GM23338 (cell line): ENCODE data around the gene SNUPN. TPM values are rescaled to one million over a fixed set of nuclear protein-coding genes. Genes with fewer than 3 reads are reported as not detected.
A peak's percentile ranks its signal among the peaks of the same experiment; 100 is the strongest.

ENCODE experiments used
- ATAC-seq: fragments of 200-7000 bp; cut with Tn5 transposase; 3 replicates; pipeline ENCODE4 v1.9.1; 2020
- DNase-seq: peaks from one replicate; pipeline ENCODE4 v3.0.0-alpha.2; 2015; ENCODE audit warnings: low spot score
- H2AFZ ChIP-seq: fragments of 200-600 bp; sonication (generic); 2 replicates; pipeline ENCODE4 v1.8.0; 2016; ENCODE audit warnings: antibody characterized with exemption, mild to moderate bottlenecking, moderate library complexity
- H3F3A ChIP-seq: fragments of 200-600 bp; sonication (generic); replicated peaks from 2 replicates; pipeline ENCODE4 v1.8.0; 2017; ENCODE audit warnings: antibody characterized with exemption, mixed run types, low read depth
- H3K27ac ChIP-seq: fragments of 200-600 bp; sonication (generic); 2 replicates; pipeline ENCODE4 v1.6.1; 2016; ENCODE audit warnings: low read depth
- H3K27me3 ChIP-seq: fragments of 200-600 bp; sonication (generic); 2 replicates; pipeline ENCODE4 v1.8.0; 2016; ENCODE audit warnings: mild to moderate bottlenecking, mixed run types, moderate library complexity; ENCODE audit not compliant: insufficient read depth
- H3K36me3 ChIP-seq: fragments of 200-600 bp; sonication (generic); 2 replicates; pipeline ENCODE4 v1.8.0; 2016; ENCODE audit warnings: mild to moderate bottlenecking; ENCODE audit not compliant: insufficient read depth
- H3K4me1 ChIP-seq: fragments of 200-600 bp; sonication (generic); 2 replicates; pipeline ENCODE4 v1.8.0; 2016; ENCODE audit warnings: mild to moderate bottlenecking, moderate library complexity; ENCODE audit not compliant: insufficient read depth
- H3K4me2 ChIP-seq: fragments of 200-600 bp; sonication (generic); 2 replicates; pipeline ENCODE4 v1.7.1; 2017; ENCODE audit warnings: mixed run types
- H3K4me3 ChIP-seq: fragments of 200-600 bp; sonication (generic); 2 replicates; pipeline ENCODE4 v1.6.1; 2016; ENCODE audit warnings: mixed run types
- H3K79me2 ChIP-seq: fragments of 200-600 bp; sonication (generic); replicated peaks from 2 replicates; pipeline ENCODE4 v1.8.0; 2017; ENCODE audit warnings: mild to moderate bottlenecking; ENCODE audit not compliant: insufficient read depth
- H3K9me2 ChIP-seq: fragments of 200-600 bp; sonication (generic); 2 replicates; pipeline ENCODE4 v1.8.0; 2017; ENCODE audit not compliant: insufficient read depth
- H4K20me1 ChIP-seq: fragments of 200-600 bp; sonication (generic); replicated peaks from 2 replicates; pipeline ENCODE4 v1.8.0; 2017; ENCODE audit warnings: mild to moderate bottlenecking; ENCODE audit not compliant: insufficient read depth
- H3K27ac Mint-ChIP-seq: 2 replicates; pipeline ENCODE4 v1.8.0; 2020; ENCODE audit warnings: inconsistent platforms, mild to moderate bottlenecking, moderate library complexity, mixed read lengths
- H3K27me3 Mint-ChIP-seq: 3 replicates; pipeline ENCODE4 v1.8.0; 2022; ENCODE audit warnings: low read depth, mild to moderate bottlenecking, moderate library complexity, mixed read lengths, inconsistent platforms; ENCODE audit not compliant: insufficient read depth, poor library complexity
- H3K36me3 Mint-ChIP-seq: 3 replicates; pipeline ENCODE4 v1.8.0; 2021; ENCODE audit warnings: low read depth, mild to moderate bottlenecking, inconsistent platforms, moderate library complexity, mixed read lengths
- H3K4me1 Mint-ChIP-seq: 3 replicates; pipeline ENCODE4 v1.8.0; 2020; ENCODE audit warnings: mild to moderate bottlenecking, inconsistent platforms, mixed read lengths
- H3K4me3 Mint-ChIP-seq: 3 replicates; pipeline ENCODE4 v1.8.0; 2021; ENCODE audit warnings: moderate library complexity, mild to moderate bottlenecking, inconsistent platforms, mixed read lengths
- H3K9me3 Mint-ChIP-seq: 3 replicates; pipeline ENCODE4 v1.8.0; 2020; ENCODE audit warnings: moderate library complexity, mild to moderate bottlenecking, inconsistent platforms, mixed read lengths
- CREB1 ChIP-seq: fragments of 250-450 bp; sonication (Bioruptor Pico); IDR thresholded peaks from 2 replicates; pipeline ENCODE4 v1.5.0; 2020; ENCODE audit warnings: low read depth, mild to moderate bottlenecking, moderate library complexity
- EZH2 ChIP-seq: fragments of 200-600 bp; sonication (generic); IDR thresholded peaks from one replicate; pipeline ENCODE4 v1.8.0; 2017; ENCODE audit warnings: antibody characterized with exemption, mild to moderate bottlenecking, low read depth; ENCODE audit not compliant: unreplicated experiment
- EZH2phosphoT487 ChIP-seq: fragments of 200-600 bp; sonication (generic); IDR thresholded peaks from one replicate; pipeline ENCODE4 v1.8.1; 2018; ENCODE audit warnings: antibody characterized with exemption; ENCODE audit not compliant: unreplicated experiment
- JUNB ChIP-seq: IDR thresholded peaks from one replicate; pipeline ENCODE4 v1.6.1; 2016; ENCODE audit warnings: antibody characterized with exemption; ENCODE audit not compliant: unreplicated experiment
- POLR2AphosphoS5 ChIP-seq: IDR thresholded peaks from 2 replicates; pipeline ENCODE4 v1.6.1; 2016; ENCODE audit warnings: antibody characterized with exemption, low read depth
- STAT1 ChIP-seq: IDR thresholded peaks from one replicate; pipeline ENCODE4 v1.6.1; 2016; ENCODE audit warnings: antibody characterized with exemption; ENCODE audit not compliant: unreplicated experiment
- ZNF114 ChIP-seq: fragments of 250-450 bp; sonication (Bioruptor Pico); IDR thresholded peaks from 2 replicates; pipeline ENCODE4 v1.5.0; 2020; ENCODE audit warnings: mild to moderate bottlenecking, moderate library complexity
- ZNF331 ChIP-seq: fragments of 250-450 bp; sonication (Bioruptor Pico); IDR thresholded peaks from 2 replicates; pipeline ENCODE4 v1.5.0; 2020; ENCODE audit warnings: low read depth, mild to moderate bottlenecking, moderate library complexity
- polyA plus RNA-seq: library from polyadenylated mRNA; unstranded; fragments of >200 nt; fragmentation: Nextera tagmentation; extraction: Ambion mirVana; gene quantifications from 2 replicates; pipeline ENCODE4 v1.2.1, GENCODE V29; 2016
- total RNA-seq: library from RNA; depleted of rRNA; stranded (reverse); fragments of >200 nt; shearing (Covaris generic); gene quantifications from 2 replicates; pipeline ENCODE4 v1.2.3, GENCODE V29; 2014
- TF ChIP-seq, protein P1 (sequence below): IDR thresholded peaks from one replicate; pipeline ENCODE4 v1.6.1; 2018; ENCODE audit warnings: antibody characterized with exemption; ENCODE audit not compliant: unreplicated experiment
- TF ChIP-seq, protein P2 (sequence below): IDR thresholded peaks from 2 replicates; pipeline ENCODE4 v1.6.1; 2016; ENCODE audit warnings: antibody characterized with exemption
- TF ChIP-seq, protein P3 (sequence below), 2 experiments: fragments of 200-600 bp in 1 of 2; sonication (generic) in 1 of 2; conservative IDR thresholded peaks; 2 replicates each; pipeline versions ENCODE4 v1.5.1 to v1.6.1; 2016 to 2017; ENCODE audit warnings: antibody characterized with exemption in 2 of 2, low read depth in 2 of 2, mild to moderate bottlenecking in 2 of 2, moderate library complexity in 1 of 2

SNUPN gene
- total and polyA plus RNA-seq, 2 experiments from 2014 or later, result 20.5 to 27.7 TPM

DNA sequence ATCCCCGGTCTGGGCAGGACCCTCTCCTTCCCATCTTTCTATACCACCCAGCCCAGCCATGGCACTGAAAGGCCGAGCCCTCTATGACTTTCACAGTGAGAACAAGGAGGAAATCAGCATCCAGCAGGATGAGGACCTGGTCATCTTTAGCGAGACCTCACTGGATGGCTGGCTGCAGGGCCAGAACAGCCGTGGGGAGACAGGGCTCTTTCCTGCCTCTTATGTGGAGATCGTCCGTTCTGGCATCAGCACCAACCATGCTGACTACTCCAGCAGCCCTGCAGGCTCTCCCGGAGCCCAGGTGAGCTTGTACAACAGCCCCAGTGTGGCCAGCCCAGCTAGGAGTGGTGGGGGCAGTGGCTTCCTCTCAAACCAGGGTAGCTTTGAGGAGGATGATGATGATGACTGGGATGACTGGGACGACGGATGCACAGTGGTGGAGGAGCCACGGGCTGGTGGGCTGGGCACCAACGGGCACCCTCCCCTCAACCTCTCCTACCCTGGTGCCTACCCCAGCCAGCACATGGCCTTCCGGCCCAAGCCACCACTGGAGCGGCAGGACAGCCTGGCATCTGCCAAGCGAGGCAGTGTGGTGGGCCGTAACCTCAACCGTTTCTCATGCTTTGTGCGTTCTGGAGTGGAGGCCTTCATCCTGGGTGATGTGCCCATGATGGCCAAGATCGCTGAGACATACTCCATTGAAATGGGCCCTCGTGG, 23.7 kb upstream of the SNUPN start (continued):
- TF ChIP-seq, protein P1, sequence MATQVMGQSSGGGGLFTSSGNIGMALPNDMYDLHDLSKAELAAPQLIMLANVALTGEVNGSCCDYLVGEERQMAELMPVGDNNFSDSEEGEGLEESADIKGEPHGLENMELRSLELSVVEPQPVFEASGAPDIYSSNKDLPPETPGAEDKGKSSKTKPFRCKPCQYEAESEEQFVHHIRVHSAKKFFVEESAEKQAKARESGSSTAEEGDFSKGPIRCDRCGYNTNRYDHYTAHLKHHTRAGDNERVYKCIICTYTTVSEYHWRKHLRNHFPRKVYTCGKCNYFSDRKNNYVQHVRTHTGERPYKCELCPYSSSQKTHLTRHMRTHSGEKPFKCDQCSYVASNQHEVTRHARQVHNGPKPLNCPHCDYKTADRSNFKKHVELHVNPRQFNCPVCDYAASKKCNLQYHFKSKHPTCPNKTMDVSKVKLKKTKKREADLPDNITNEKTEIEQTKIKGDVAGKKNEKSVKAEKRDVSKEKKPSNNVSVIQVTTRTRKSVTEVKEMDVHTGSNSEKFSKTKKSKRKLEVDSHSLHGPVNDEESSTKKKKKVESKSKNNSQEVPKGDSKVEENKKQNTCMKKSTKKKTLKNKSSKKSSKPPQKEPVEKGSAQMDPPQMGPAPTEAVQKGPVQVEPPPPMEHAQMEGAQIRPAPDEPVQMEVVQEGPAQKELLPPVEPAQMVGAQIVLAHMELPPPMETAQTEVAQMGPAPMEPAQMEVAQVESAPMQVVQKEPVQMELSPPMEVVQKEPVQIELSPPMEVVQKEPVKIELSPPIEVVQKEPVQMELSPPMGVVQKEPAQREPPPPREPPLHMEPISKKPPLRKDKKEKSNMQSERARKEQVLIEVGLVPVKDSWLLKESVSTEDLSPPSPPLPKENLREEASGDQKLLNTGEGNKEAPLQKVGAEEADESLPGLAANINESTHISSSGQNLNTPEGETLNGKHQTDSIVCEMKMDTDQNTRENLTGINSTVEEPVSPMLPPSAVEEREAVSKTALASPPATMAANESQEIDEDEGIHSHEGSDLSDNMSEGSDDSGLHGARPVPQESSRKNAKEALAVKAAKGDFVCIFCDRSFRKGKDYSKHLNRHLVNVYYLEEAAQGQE, result no peak
- TF ChIP-seq POLR2AphosphoS5 (no peak), EZH2phosphoT487 (no peak)
- TF ChIP-seq, protein P2, sequence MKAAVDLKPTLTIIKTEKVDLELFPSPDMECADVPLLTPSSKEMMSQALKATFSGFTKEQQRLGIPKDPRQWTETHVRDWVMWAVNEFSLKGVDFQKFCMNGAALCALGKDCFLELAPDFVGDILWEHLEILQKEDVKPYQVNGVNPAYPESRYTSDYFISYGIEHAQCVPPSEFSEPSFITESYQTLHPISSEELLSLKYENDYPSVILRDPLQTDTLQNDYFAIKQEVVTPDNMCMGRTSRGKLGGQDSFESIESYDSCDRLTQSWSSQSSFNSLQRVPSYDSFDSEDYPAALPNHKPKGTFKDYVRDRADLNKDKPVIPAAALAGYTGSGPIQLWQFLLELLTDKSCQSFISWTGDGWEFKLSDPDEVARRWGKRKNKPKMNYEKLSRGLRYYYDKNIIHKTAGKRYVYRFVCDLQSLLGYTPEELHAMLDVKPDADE, result no peak

DNA sequence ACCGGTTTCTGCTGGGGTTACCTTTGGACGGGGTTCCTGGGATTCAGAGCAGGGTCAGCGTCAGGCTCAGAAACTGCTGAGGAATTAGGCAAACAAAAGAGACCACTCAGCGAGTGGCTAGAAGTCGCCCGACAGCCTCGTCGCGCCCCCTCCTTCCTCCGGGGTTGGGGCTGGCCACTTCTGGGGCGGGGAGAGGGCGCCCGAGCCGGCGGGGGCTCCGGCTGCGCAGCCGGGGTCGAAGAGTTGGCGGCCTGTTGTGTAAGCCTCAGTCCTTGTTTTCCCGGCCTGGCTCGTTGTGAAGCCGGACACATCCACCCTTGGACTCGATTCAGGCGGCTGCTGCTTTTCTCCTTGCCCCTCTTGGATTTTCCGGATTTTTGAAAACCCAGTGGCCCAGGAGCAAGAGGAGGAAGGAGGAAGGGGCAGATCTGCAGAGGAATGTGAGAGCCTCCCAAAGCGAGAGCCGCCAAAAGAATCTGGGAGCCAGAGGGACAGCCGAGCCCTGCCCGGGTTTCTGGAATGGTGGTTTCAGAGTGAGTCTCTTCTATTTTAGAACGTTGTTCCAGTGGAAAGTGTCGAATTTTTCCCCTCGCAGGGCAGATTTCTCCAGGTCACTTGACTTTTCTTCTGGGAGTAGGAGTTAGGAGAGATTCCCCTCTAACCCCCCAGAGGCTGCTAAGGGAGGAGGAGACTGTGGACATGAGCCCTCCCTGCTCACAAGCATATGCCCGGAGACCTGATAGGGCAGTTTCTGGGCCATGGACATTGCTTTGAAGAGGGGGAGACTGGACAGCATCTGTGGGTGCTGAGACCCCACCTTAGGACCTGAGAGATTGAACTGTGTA, 22.9 kb upstream of the SNUPN start:
- Histone ChIP-seq H4K20me1 (peaks cover 12% of the 10 kb centered on the region; the same call in 1 of the 2 replicates), H3K4me3 (peak overlapping the region; percentile 96), H3K4me1 (peaks cover 27% of the 10 kb centered on the region), H3K4me2 (peak overlapping the region; percentile 99), H3K36me3 (no peaks in the 10 kb centered on the region), H3K27ac (peak overlapping the region; percentile 99), H3K79me2 (peaks cover 42% of the 10 kb centered on the region), H2AFZ (peak overlapping the region; percentile 95), H3K9me2 (no peaks in the 10 kb centered on the region), H3K27me3 (peaks cover 17% of the 10 kb centered on the region), H3F3A (peaks cover 31% of the 10 kb centered on the region)
- ATAC-seq (peak; percentile 51), DNase-seq (peak; percentile 82)
- Mint-ChIP-seq H3K27me3 (peaks cover 43% of the 10 kb centered on the region), H3K27ac (peak overlapping the region; percentile 99), H3K4me3 (peak overlapping the region; percentile 96), H3K36me3 (peaks cover 28% of the 10 kb centered on the region), H3K9me3 (no peaks in the 10 kb centered on the region), H3K4me1 (peaks cover 61% of the 10 kb centered on the region)
- no peak for TF ChIP-seq EZH2
- no peak for TF ChIP-seq POLR2AphosphoS5
- TF ChIP-seq ZNF331, result no peak
- no peak for TF ChIP-seq ZNF114 (CRISPR knock-in tag)
- TF ChIP-seq STAT1, result no peak
- no peak for TF ChIP-seq JUNB
- TF ChIP-seq, protein P1, result no peak
- TF ChIP-seq CREB1, result no peak
- TF ChIP-seq, protein P3, sequence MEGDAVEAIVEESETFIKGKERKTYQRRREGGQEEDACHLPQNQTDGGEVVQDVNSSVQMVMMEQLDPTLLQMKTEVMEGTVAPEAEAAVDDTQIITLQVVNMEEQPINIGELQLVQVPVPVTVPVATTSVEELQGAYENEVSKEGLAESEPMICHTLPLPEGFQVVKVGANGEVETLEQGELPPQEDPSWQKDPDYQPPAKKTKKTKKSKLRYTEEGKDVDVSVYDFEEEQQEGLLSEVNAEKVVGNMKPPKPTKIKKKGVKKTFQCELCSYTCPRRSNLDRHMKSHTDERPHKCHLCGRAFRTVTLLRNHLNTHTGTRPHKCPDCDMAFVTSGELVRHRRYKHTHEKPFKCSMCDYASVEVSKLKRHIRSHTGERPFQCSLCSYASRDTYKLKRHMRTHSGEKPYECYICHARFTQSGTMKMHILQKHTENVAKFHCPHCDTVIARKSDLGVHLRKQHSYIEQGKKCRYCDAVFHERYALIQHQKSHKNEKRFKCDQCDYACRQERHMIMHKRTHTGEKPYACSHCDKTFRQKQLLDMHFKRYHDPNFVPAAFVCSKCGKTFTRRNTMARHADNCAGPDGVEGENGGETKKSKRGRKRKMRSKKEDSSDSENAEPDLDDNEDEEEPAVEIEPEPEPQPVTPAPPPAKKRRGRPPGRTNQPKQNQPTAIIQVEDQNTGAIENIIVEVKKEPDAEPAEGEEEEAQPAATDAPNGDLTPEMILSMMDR (conservative IDR thresholded peaks at IDR 0.05; ENCODE audit: low read depth in 2 of 2), result no peak
